HG03060 (cell line): ENCODE results near the gene FSTL3.

Experiments used
- ATAC-seq: cut with Tn5 transposase; IDR thresholded peaks from one replicate; pipeline ENCODE4 v1.9.1; 2021; ENCODE audit warnings: low read depth, moderate number of reproducible peaks; ENCODE audit not compliant: unreplicated experiment

FSTL3 gene

DNA sequence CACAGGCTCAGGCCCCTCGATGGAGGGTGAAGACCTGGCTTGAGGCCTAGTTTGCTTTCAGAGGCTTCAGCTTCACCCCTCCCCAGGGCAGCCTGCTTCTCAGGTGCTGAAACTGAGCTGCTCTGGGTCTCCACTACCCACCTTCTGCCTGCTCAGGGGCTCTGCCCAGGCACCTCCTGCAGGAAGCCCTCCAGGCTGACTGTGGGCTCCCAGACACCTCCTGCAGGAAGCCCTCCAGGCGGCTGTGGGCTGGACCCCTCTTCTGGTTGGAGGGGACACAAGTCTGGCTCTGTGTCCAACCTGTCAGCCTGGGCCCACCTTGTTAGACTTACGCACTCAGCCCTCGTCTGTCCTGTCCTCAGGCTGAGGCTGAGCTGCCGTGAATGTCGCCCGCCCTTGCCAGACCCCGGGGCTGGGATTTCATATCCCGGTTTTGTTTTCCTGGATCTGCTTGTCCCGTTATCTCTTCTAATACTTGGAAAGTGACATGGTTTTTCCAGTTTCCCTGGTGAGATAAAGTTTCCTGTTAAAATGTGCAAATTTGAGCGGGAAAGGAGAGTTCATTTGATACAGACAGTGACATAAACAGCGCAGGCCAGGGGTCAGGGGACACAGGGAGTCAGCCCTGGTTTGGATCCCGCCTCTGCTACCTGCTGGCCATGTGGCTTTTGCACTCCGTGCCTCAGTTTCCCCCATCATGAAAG lies 53.9 kb downstream of the FSTL3 start:
- ATAC-seq = no peak

DNA sequence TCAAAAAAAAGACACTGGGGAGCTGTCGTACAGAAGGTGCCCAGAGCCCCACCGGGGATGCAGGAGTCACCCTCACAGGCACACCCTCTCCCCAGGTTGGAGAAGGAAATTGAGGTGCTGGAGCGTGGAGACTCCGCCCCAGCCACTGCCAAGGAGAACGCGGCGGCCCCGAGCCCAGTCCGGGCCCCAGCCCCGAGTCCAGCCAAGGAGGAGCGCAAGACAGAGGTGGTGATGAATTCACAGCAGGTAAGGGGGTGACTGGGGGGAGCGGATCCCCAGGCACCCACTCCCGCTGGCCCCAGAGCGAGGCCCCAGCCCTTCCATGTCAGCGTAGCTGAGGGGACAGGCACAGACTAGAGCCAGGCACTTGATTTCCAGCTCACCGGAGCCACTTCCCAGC lies 54.8 kb downstream of the FSTL3 start:
- no peak for ATAC-seq

DNA sequence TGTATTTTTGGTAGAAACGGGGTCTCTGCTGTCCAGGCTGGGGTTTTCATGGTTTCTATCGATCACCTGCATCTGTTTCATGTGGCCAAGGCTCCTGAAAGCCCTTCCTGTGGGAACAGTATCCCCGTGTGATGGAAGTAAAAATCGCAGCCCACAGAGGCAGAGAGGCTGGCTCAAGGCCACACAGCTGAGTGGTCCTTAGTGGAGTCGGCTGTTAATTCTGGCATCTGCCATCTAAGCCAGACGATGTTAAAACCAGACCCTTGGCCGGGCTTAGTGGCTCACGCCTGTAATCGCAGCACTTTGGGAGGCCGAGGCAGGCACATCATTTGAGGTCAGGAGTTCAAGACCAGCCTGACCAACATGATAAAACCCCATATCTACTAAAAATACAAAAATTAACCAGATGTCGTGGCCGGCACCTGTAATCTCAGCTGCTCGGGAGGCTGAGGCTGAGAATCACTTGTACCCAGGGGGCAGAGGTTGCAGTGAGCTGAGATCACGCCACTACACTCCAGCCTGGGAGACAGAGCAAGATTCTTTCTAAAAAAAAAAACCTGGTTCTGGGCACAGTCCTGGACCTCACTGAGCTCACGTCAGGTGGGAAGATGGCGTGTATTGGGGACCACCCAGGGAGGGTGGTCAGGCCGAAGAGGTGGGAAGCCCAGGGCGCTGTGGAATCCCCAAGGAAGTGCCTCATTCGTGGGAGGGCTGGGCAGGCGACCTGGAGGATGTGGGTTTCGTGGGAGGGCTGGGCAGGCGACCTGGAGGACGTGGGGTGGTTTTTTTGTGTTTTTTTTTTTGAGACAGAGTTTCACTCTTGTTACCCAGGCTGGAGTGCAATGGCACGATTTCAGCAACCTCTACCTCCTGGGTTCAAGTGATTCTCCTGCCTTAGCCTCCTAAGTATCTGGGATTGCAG lies 56.2 kb downstream of the FSTL3 start:
- ATAC-seq = no peak
